ENCODE data around the gene ST8SIA1. TPM values are rescaled to one million over a fixed set of nuclear protein-coding genes. Genes with fewer than 3 reads are reported as not detected.

The ST8SIA1 gene
- total RNA-seq, 1 donor from 2014 or later, result 1.5 TPM

- no peak for ATAC-seq
Observed at GRCh38 chr12:22276867-22277266, 57.6 kb downstream of the ST8SIA1 start.

- ATAC-seq, result no peak
Observed at GRCh38 chr12:22276313-22276712, 58.2 kb downstream of the ST8SIA1 start.

- peak; percentile 100 for ATAC-seq
Observed at GRCh38 chr12:22275843-22276242, 58.7 kb downstream of the ST8SIA1 start.

DNA sequence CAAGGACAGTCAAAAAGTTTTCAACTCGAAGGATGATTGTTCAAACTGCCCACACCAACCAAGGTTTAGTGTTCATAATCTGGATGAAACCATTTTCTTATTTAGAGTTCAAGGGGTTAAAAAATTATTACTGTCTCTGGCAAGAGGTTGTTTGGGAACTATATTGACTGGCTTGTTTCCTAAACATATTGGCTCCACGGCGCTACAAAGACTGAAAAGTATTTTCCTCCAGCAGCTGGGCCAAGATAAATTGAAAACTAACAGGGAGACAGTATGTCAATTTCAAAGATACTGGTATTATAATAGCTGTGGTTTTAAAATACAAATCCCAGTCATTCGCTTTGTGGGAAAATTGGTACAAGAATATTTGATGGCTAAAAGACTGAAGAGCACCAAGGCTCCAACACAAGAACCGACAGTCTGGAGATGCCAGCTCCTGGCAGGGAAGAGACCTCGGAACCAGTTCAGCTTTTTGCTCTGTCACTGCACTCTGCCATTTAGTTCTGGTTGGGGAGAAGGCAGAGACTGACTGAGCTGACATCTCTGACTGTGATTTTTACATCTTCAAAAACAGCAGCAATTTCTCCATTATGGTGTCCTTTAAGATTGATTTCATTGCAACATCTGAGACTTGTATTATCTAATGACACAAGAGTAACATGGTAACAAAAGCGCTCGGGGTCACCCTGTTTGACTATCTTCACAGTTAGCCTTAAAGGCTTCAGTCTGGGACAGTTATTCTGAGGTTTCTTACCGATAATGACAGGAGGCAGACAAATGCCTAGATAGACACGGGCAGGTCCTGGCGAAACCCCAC lies 62.0 kb downstream of the ST8SIA1 start:
- no peak for ATAC-seq

- ATAC-seq, result no peak
Observed at GRCh38 chr12:22271023-22271422, 63.5 kb downstream of the ST8SIA1 start.

- no peak for ATAC-seq
Observed at GRCh38 chr12:22268973-22269372, 65.5 kb downstream of the ST8SIA1 start.

DNA sequence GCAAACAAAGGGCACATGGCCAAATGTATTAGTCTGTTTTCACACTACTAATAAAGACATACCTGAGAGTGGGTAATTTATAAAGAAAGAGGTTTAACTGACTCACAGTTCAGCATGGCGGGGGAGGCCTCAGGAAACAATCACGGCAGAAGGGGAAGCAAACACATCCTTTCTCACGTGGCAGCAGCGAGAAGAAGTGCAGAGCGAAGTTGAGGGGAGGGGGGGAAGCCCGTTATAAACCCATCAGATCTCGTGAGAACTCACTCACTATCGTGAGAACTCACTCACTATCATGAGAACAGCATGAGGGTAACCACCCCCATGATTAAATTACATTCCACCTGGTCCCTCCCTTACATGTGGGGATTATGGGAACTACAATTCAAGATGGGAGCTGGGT lies 66.1 kb downstream of the ST8SIA1 start:
- ATAC-seq, result no peak

GRCh38 chr12:22266101-22266500 lies 68.4 kb downstream of the ST8SIA1 start:
- ATAC-seq, result no peak

GRCh38 chr12:22264380-22264779 lies 70.1 kb downstream of the ST8SIA1 start:
- no peak for ATAC-seq

- no peak for ATAC-seq
Observed at GRCh38 chr12:22262309-22262708, 72.2 kb downstream of the ST8SIA1 start.

DNA sequence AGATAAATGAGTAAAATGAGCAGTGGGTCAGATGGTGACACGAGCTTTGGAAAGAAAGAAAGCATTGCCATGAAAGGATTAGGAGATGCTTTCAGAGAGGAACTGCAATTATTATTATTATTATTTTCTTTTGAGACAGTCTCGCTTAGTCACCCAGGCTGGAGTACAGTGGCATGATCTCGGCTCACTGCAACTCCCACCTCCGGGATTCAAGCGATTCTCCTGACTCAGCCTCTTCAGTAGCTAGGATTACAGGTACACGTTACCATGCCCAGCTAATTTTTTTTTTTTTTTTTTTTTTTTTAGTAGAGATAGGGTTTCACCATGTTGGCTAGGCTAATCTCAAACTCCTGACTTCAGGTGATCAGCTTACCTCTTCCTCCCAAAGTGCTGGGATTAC lies 77.4 kb downstream of the ST8SIA1 start:
- no peak for ATAC-seq

- ATAC-seq, result no peak
Observed at GRCh38 chr12:22256605-22257004, 77.9 kb downstream of the ST8SIA1 start.

GRCh38 chr12:22256041-22256441 lies 78.5 kb downstream of the ST8SIA1 start:
- no peak for ATAC-seq

DNA sequence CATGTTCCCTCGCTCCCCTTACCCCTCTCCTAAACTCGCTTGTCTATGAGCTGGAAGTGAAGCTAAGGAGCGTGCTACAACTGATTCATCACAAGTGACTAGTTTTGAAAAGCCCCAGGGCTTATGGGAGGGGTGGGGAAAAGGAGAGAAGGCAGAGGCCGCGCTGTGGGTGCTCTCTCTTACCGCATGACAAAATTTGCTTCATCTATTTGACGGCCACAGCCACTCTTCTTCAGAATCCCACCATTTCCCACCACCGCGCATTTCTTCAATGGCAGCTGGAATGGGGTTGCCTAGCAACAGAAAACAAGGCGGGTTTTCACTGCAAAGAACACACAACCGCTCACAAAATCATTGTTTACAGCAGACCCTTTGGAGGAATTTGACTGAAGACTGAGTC lies 79.4 kb downstream of the ST8SIA1 start:
- peak; percentile 88 for ATAC-seq

GRCh38 chr12:22254478-22254877 lies 80.0 kb downstream of the ST8SIA1 start:
- peak; percentile 67 for ATAC-seq

- no peak for ATAC-seq
Observed at GRCh38 chr12:22252057-22252456, 82.5 kb downstream of the ST8SIA1 start.

DNA sequence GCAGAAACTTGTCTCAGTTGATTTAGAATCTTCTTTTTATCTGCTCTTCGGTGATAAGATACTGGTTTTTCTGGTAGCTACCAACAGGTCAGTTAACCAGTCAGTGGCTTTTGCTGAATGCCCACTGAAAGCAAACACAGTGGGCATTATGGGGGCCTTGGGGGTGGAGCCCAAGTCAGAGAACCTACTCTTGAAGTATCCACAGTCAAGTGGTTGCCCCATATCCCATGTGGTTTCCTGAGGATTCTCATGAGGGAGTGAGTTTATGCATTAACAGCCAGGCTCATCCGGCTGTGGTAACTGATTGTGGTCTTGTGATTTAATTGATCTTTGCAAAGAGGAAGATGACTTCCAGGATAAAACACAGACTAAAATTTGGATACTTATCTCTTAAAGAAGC lies 83.7 kb downstream of the ST8SIA1 start:
- no peak for ATAC-seq

DNA sequence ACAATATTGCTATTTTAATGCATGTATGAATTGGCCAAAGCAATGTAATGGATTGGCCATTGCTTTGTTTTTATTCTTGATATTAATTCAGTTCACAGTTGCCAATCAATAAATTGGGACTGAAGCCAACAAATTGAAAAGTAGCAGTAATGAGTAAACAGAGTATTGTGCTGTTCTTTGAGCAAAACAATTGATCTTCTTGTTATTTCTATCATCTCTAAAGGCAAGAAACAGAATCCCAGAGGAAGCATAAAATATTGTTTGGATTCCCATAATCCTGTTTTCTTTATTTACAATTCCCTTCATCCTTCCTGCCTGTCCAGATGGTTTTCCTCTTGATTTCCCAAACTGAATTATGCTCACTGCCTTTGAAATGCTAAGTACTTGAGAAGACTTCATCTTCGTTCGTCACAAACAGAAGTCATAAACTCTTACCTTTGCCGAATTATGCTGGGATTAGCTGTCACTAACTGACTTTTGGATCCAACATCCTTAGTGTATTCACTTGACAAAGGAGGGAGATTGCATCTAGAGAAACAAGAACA lies 85.9 kb downstream of the ST8SIA1 start:
- ATAC-seq, result no peak

DNA sequence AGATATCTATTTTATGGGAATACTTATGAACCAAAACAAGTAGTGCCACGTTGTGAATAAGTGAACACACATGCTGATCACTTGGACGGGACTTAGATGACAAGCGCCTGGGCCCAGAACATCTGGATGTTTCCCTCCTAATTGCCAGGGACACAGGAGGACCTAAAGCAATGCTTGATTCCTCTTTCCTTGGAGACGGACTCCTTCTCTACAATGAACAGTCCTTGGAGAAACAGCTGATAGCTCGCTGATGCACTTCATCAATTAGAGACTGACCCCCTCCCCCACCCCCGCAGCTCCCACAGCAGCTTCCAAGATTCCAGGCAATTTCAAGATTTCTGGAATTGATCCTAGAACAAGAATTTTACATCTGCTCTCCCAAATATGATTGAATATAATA lies 86.4 kb downstream of the ST8SIA1 start:
- no peak for ATAC-seq

GRCh38 chr12:22246217-22246846 lies 88.2 kb downstream of the ST8SIA1 start:
- ATAC-seq, result no peak

GRCh38 chr12:22242726-22243125 lies 91.8 kb downstream of the ST8SIA1 start:
- no peak for ATAC-seq

DNA sequence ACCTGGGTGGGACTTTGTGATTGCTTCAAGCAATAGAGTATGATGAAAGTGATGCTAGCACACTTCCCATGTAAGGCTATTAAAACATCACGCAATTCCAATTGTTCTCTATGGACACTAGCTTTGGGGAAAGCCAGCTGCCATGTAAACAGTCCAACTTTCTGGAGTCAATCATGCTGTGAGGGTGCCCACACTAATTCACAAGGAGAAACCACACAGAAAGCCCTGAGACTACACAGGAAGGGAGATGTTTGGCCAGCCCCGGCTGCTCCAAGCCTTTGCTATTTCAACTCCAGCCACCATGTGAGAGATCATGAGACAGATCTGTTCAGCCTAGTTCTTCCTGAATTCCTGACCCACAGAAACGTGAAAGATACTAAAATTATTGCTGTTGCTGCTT lies 96.3 kb downstream of the ST8SIA1 start:
- no peak for ATAC-seq

DNA sequence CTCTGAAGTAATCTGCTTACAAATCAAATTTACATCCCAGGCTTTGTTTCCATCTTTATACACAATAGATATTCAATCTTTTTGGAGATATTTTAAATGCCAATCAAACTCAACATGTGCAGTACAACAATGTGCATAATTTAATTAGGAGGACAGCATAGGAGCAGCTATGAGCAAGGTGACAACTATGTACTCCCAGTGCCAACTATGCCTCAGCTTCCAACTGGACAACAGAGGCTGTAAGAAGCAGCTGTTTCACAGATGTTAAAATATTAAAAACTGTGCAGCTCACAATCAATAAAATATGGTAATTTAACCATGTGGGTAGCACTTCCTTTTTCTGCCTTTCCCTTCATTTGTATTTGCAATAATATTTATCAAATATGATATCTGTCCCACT lies 99.9 kb downstream of the ST8SIA1 start:
- no peak for ATAC-seq

- ATAC-seq, result no peak
Observed at GRCh38 chr12:22231836-22232235, 102.7 kb downstream of the ST8SIA1 start.
